Measurements from ENCODE around the gene COL5A1. TPM values are rescaled to one million over a fixed set of nuclear protein-coding genes. Genes with fewer than 3 reads are reported as not detected.

The COL5A1 gene
- total RNA-seq, 1 experiment from 2014 or later = not detected

- Mint-ChIP-seq H3K36me3 (ENCODE audit: insufficient read depth, unreplicated experiment) (no peaks in the 10 kb centered on the region), H3K27ac (ENCODE audit: low read depth, unreplicated experiment) (no peak overlapping the region), H3K4me3 (ENCODE audit: unreplicated experiment) (no peak overlapping the region), H3K27me3 (ENCODE audit: insufficient read depth, unreplicated experiment) (peaks cover 64% of the 10 kb centered on the region), H3K4me1 (ENCODE audit: insufficient read depth, unreplicated experiment) (no peaks in the 10 kb centered on the region), H3K9me3 (ENCODE audit: unreplicated experiment) (no peaks in the 10 kb centered on the region)
- no peak for TF ChIP-seq CTCF (IDR thresholded peaks at IDR 0.05; ENCODE audit: unreplicated experiment)
- BruUV-seq (replicated peaks) = no TSS peak
- intact Hi-C loops (cut with micrococcal nuclease) = no loop called here
- ChIA-PET POLR2A (no interaction called here), CTCF (no interaction called here)
- no peak for DNase-seq (ENCODE audit: unreplicated experiment)
These were observed 240.7 kb downstream of the COL5A1 start for GRCh38 chr9:134882204-134882785.

GRCh38 chr9:134883040-134883782, 241.6 kb downstream of the COL5A1 start:
- TF ChIP-seq CTCF (IDR thresholded peaks at IDR 0.05; ENCODE audit: unreplicated experiment) = no peak
- no peak overlapping the region for H3K27ac Mint-ChIP-seq (ENCODE audit: low read depth, unreplicated experiment)
- BruUV-seq (replicated peaks) = no TSS peak
- peaks cover 64% of the 10 kb centered on the region for H3K27me3 Mint-ChIP-seq (ENCODE audit: insufficient read depth, unreplicated experiment)
- no peaks in the 10 kb centered on the region for H3K4me1 Mint-ChIP-seq (ENCODE audit: insufficient read depth, unreplicated experiment)
- H3K9me3 Mint-ChIP-seq (ENCODE audit: unreplicated experiment) = no peaks in the 10 kb centered on the region
- ChIA-PET CTCF (interaction anchor here (0.5 to 0.6 kb wide), 2 partner anchors 332 to 376 kb away, joined by 3 read pairs; no protein-coding TSS in a partner anchor), POLR2A (no interaction called here)
- H3K4me3 Mint-ChIP-seq (ENCODE audit: unreplicated experiment) = no peak overlapping the region
- H3K36me3 Mint-ChIP-seq (ENCODE audit: insufficient read depth, unreplicated experiment) = no peaks in the 10 kb centered on the region
- intact Hi-C loops (cut with micrococcal nuclease) = no loop called here
- no peak for DNase-seq (ENCODE audit: unreplicated experiment)

GRCh38 chr9:134884492-134884891, 242.9 kb downstream of the COL5A1 start:
- intact Hi-C loops (cut with micrococcal nuclease) = no loop called here
- ChIA-PET CTCF (no interaction called here), POLR2A (no interaction called here)
- H3K36me3 Mint-ChIP-seq (ENCODE audit: insufficient read depth, unreplicated experiment) = no peaks in the 10 kb centered on the region
- H3K9me3 Mint-ChIP-seq (ENCODE audit: unreplicated experiment) = no peaks in the 10 kb centered on the region
- H3K4me1 Mint-ChIP-seq (ENCODE audit: insufficient read depth, unreplicated experiment) = no peaks in the 10 kb centered on the region
- no peak for TF ChIP-seq CTCF (IDR thresholded peaks at IDR 0.05; ENCODE audit: unreplicated experiment)
- BruUV-seq (replicated peaks) = no TSS peak
- no peak overlapping the region for H3K27ac Mint-ChIP-seq (ENCODE audit: low read depth, unreplicated experiment)
- no peak overlapping the region for H3K4me3 Mint-ChIP-seq (ENCODE audit: unreplicated experiment)
- no peak for DNase-seq (ENCODE audit: unreplicated experiment)
- H3K27me3 Mint-ChIP-seq (ENCODE audit: insufficient read depth, unreplicated experiment) = peaks cover 54% of the 10 kb centered on the region

GRCh38 chr9:134885001-134885678, 243.5 kb downstream of the COL5A1 start:
- POLR2A ChIA-PET = no interaction called here
- intact Hi-C loops (cut with micrococcal nuclease) = no loop called here
- Mint-ChIP-seq H3K9me3 (ENCODE audit: unreplicated experiment) (no peaks in the 10 kb centered on the region), H3K27me3 (ENCODE audit: insufficient read depth, unreplicated experiment) (peaks cover 48% of the 10 kb centered on the region), H3K27ac (ENCODE audit: low read depth, unreplicated experiment) (no peak overlapping the region), H3K4me1 (ENCODE audit: insufficient read depth, unreplicated experiment) (no peaks in the 10 kb centered on the region), H3K4me3 (ENCODE audit: unreplicated experiment) (no peak overlapping the region), H3K36me3 (ENCODE audit: insufficient read depth, unreplicated experiment) (no peaks in the 10 kb centered on the region)
- TF ChIP-seq CTCF (IDR thresholded peaks at IDR 0.05; ENCODE audit: unreplicated experiment) = no peak
- CTCF ChIA-PET = no interaction called here
- no peak for DNase-seq (ENCODE audit: unreplicated experiment)
- BruUV-seq (replicated peaks) = no TSS peak

All from MCF 10A (cell line).